H1 (cell line): Measurements from ENCODE around the gene GAS2L1. TPM values are rescaled to one million over a fixed set of nuclear protein-coding genes. Genes with fewer than 3 reads are reported as not detected.

Source experiments
- CTCF ChIA-PET: fragments of 300-600 bp; sonication (Branson Sonifier 250); formaldehyde crosslinking; loops from one replicate; lab custom pipeline; 2021; ENCODE audit not compliant: partially characterized antibody; lab: Charles Lee
- POLR2A ChIA-PET: fragments of 300-600 bp; sonication (Branson Sonifier 250); formaldehyde crosslinking; loops from one replicate; lab custom pipeline; 2021; ENCODE audit warnings: inconsistent platforms; ENCODE audit not compliant: partially characterized antibody; lab: Charles Lee
- DNase-seq, 2 experiments: peaks; one replicate each; pipeline versions ENCODE4 v3.0.0 to v3.0.0-alpha.2; 2010 to 2022; ENCODE audit warnings: low spot score in 2 of 2, low read depth in 1 of 2, mixed read lengths in 1 of 2
- FAIRE-seq: peaks from 2 replicates; lab custom pipeline; 2011; peaks lifted over from hg19 to GRCh38; lab: Jason Lieb, UNC
- H2AFZ ChIP-seq: 2 replicates; pipeline ENCODE4 v1.8.1; 2012; ENCODE audit warnings: low read length, inconsistent platforms
- H2AK5ac ChIP-seq: 2 replicates; pipeline ENCODE4 v1.6.1; 2013; ENCODE audit warnings: low read depth, low read length
- H2BK120ac ChIP-seq: replicated peaks from 2 replicates; pipeline ENCODE3; 2013; ENCODE audit warnings: low read depth, low read length, inconsistent platforms
- H2BK12ac ChIP-seq: 2 replicates; pipeline ENCODE4 v1.6.1; 2013; ENCODE audit warnings: low read depth, low read length
- H2BK15ac ChIP-seq: 2 replicates; pipeline ENCODE4 v1.6.1; 2013; ENCODE audit warnings: low read length
- H2BK20ac ChIP-seq: 2 replicates; pipeline ENCODE4 v1.6.1; 2013; ENCODE audit warnings: low read length
- H2BK5ac ChIP-seq: 2 replicates; pipeline ENCODE4 v1.6.1; 2013; ENCODE audit warnings: low read depth, low read length
- H3K14ac ChIP-seq: 2 replicates; pipeline ENCODE4 v1.6.1; 2013; ENCODE audit warnings: inconsistent platforms; ENCODE audit not compliant: insufficient read length
- H3K18ac ChIP-seq: 2 replicates; pipeline ENCODE4 v1.6.1; 2013; ENCODE audit warnings: low read length; ENCODE audit errors: extremely low read depth
- H3K23ac ChIP-seq: 2 replicates; pipeline ENCODE4 v1.6.1; 2013; ENCODE audit warnings: inconsistent platforms; ENCODE audit not compliant: insufficient read length
- H3K23me2 ChIP-seq: 2 replicates; pipeline ENCODE4 v1.6.1; 2013; ENCODE audit warnings: low read depth, low read length
- H3K27ac ChIP-seq: 2 replicates; pipeline ENCODE4 v1.6.1; 2011; ENCODE audit warnings: low read depth, low read length, inconsistent platforms
- H3K27me3 ChIP-seq, 4 experiments: replicated peaks in 1 of 4; 1 replicate in 1 of 4; 2 replicates in 3 of 4; pipeline versions ENCODE4 v1.6.1 to v1.8.1; 2011 to 2013; ENCODE audit warnings: low read length in 3 of 4, mild to moderate bottlenecking in 3 of 4, inconsistent platforms in 2 of 4, mixed read lengths in 2 of 4, moderate library complexity in 1 of 4; ENCODE audit not compliant: control insufficient read depth in 3 of 4, insufficient read depth in 3 of 4; ENCODE audit errors: extremely low read depth in 1 of 4
- H3K36me3 ChIP-seq, 4 experiments: 2 replicates each; pipeline versions ENCODE4 v1.6.1 to v1.8.1; 2011 to 2013; ENCODE audit warnings: mild to moderate bottlenecking in 4 of 4, low read length in 3 of 4, moderate library complexity in 2 of 4, control low read depth in 1 of 4, inconsistent platforms in 1 of 4; ENCODE audit not compliant: insufficient read depth in 4 of 4, control insufficient read depth in 2 of 4
- H3K4ac ChIP-seq: replicated peaks from 2 replicates; pipeline ENCODE3; 2013; ENCODE audit warnings: low read length, low read depth, mixed read lengths, inconsistent platforms; ENCODE audit not compliant: insufficient read length
- H3K4me1 ChIP-seq, 4 experiments: replicated peaks in 1 of 4; 1 replicate in 1 of 4; 2 replicates in 3 of 4; pipeline versions ENCODE4 v1.6.1 to v1.8.1; 2011 to 2013; ENCODE audit warnings: low read length in 3 of 4, inconsistent platforms in 2 of 4, mixed read lengths in 1 of 4; ENCODE audit not compliant: insufficient read depth in 4 of 4, control insufficient read depth in 3 of 4
- H3K4me2 ChIP-seq, 2 experiments: 2 replicates each; pipeline versions ENCODE4 v1.6.1 to v1.8.1; 2011 to 2013; ENCODE audit warnings: low read depth in 2 of 2, low read length in 2 of 2, control low read depth in 1 of 2, inconsistent platforms in 1 of 2, mild to moderate bottlenecking in 1 of 2; ENCODE audit not compliant: insufficient read depth in 1 of 2
- H3K4me3 ChIP-seq, 4 experiments: fragments of 200-600, 300-600 bp in 1 of 4; sonication (generic), shearing (Covaris generic), sonication (Bioruptor Twin) in 1 of 4; 2 replicates each; pipeline versions ENCODE4 v1.5.1 to v1.8.1; 2011 to 2016; ENCODE audit warnings: low read length in 4 of 4, low read depth in 3 of 4, control low read depth in 2 of 4, inconsistent platforms in 2 of 4, mild to moderate bottlenecking in 2 of 4, mixed read lengths in 1 of 4, moderate library complexity in 1 of 4; ENCODE audit not compliant: insufficient read depth in 2 of 4; ENCODE audit errors: extremely low read depth in 1 of 4
- H3K56ac ChIP-seq: replicated peaks from 2 replicates; pipeline ENCODE3; 2013; ENCODE audit warnings: low read depth, mild to moderate bottlenecking, mixed read lengths, low read length, inconsistent platforms; ENCODE audit not compliant: insufficient read length
- H3K79me1 ChIP-seq: 2 replicates; pipeline ENCODE4 v1.6.1; 2013; ENCODE audit warnings: low read depth, low read length, control low read depth
- H3K79me2 ChIP-seq, 2 experiments: 2 replicates each; pipeline versions ENCODE4 v1.6.1 to v1.8.1; 2012 to 2013; ENCODE audit warnings: low read length in 2 of 2, mild to moderate bottlenecking in 2 of 2, inconsistent platforms in 1 of 2; ENCODE audit not compliant: insufficient read depth in 2 of 2, control insufficient read depth in 1 of 2
- H3K9ac ChIP-seq, 4 experiments: replicated peaks in 1 of 4; 1 replicate in 1 of 4; 2 replicates in 3 of 4; pipeline versions ENCODE4 v1.6.1 to v1.8.1; 2011 to 2013; ENCODE audit warnings: low read depth in 3 of 4, low read length in 3 of 4, control low read depth in 2 of 4, mild to moderate bottlenecking in 2 of 4, moderate library complexity in 2 of 4, inconsistent platforms in 1 of 4; ENCODE audit errors: extremely low read depth in 1 of 4
- H3K9me3 ChIP-seq, 2 experiments: 2 replicates each; pipeline versions ENCODE4 v1.6.1 to v1.8.1; 2012 to 2013; ENCODE audit warnings: mild to moderate bottlenecking in 2 of 2, moderate library complexity in 2 of 2, control low read depth in 1 of 2, inconsistent platforms in 1 of 2, low read depth in 1 of 2, low read length in 1 of 2, mixed read lengths in 1 of 2; ENCODE audit not compliant: insufficient read depth in 2 of 2
- H4K20me1 ChIP-seq, 2 experiments: replicated peaks in 1 of 2; 2 replicates each; pipeline versions ENCODE3 to v1.8.1; 2011 to 2013; ENCODE audit warnings: inconsistent platforms in 2 of 2, low read length in 2 of 2, mild to moderate bottlenecking in 1 of 2; ENCODE audit not compliant: insufficient read depth in 2 of 2, control insufficient read depth in 1 of 2
- H4K5ac ChIP-seq: 2 replicates; pipeline ENCODE4 v1.6.1; 2013; ENCODE audit warnings: low read length, low read depth, mixed read lengths, inconsistent platforms; ENCODE audit not compliant: insufficient read length
- H4K8ac ChIP-seq: 2 replicates; pipeline ENCODE4 v1.8.0; 2013; ENCODE audit warnings: mild to moderate bottlenecking, moderate library complexity, low read length, inconsistent platforms; ENCODE audit not compliant: insufficient read depth; ENCODE audit errors: extremely low read depth
- H4K91ac ChIP-seq: replicated peaks from 2 replicates; pipeline ENCODE3; 2013; ENCODE audit warnings: low read length, mixed read lengths, inconsistent platforms; ENCODE audit not compliant: insufficient read length
- KDM1A ChIP-seq: fragments of 200-600, 300-600 bp; sonication (generic); IDR thresholded peaks from 2 replicates; pipeline ENCODE4 v1.7.1; 2016; ENCODE audit warnings: mild to moderate bottlenecking, low read length, borderline replicate concordance
- KDM4A ChIP-seq: IDR thresholded peaks from one replicate; pipeline ENCODE4 v1.7.1; 2012; ENCODE audit warnings: low read depth, mild to moderate bottlenecking, moderate library complexity, low read length, inconsistent platforms; ENCODE audit not compliant: severe bottlenecking
- MAX ChIP-seq: IDR thresholded peaks from 2 replicates; pipeline ENCODE4 v1.6.1; 2012; ENCODE audit warnings: inconsistent platforms
- NRF1 ChIP-seq: IDR thresholded peaks from 2 replicates; pipeline ENCODE4 v1.6.1; 2011; ENCODE audit warnings: mild to moderate bottlenecking, low read depth, low read length, improper control_type of control experiment
- POLR2A ChIP-seq, 2 experiments: IDR thresholded peaks; 1 replicate in 1 of 2; 2 replicates in 1 of 2; pipeline ENCODE4 v1.6.1; 2011; ENCODE audit warnings: low read depth in 2 of 2, low read length in 2 of 2, mild to moderate bottlenecking in 2 of 2; ENCODE audit errors: control extremely low read depth in 1 of 2
- RAD21 ChIP-seq, 2 experiments: IDR thresholded peaks in 1 of 2; conservative IDR thresholded peaks in 1 of 2; 2 replicates each; pipeline ENCODE4 v1.6.1; 2011; ENCODE audit warnings: low read depth in 2 of 2, low read length in 2 of 2, improper control_type of control experiment in 1 of 2, inconsistent platforms in 1 of 2, mild to moderate bottlenecking in 1 of 2, moderate library complexity in 1 of 2
- RBBP5 ChIP-seq: IDR thresholded peaks from 2 replicates; pipeline ENCODE4 v1.7.1; 2012; ENCODE audit warnings: low read depth, mild to moderate bottlenecking, inconsistent platforms, low read length, moderate library complexity, borderline replicate concordance
- RNF2 ChIP-seq: fragments of 200-900, 300-1000 bp; sonication (generic); IDR thresholded peaks from 2 replicates; pipeline ENCODE4 v1.7.1; 2016; ENCODE audit warnings: borderline replicate concordance, low read depth, mild to moderate bottlenecking, antibody characterized with exemption, low read length; ENCODE audit not compliant: poor library complexity, severe bottlenecking; ENCODE audit errors: missing control alignments
- SIRT6 ChIP-seq: IDR thresholded peaks from one replicate; pipeline ENCODE4 v1.7.1; 2012; ENCODE audit warnings: low read length, inconsistent platforms
- SP2 ChIP-seq: IDR thresholded peaks from 2 replicates; pipeline ENCODE4 v1.6.1; 2012; ENCODE audit warnings: mild to moderate bottlenecking, low read length, inconsistent platforms
- SRF ChIP-seq: IDR thresholded peaks from 2 replicates; pipeline ENCODE4 v1.6.1; 2011; ENCODE audit warnings: mild to moderate bottlenecking, low read depth, low read length, moderate library complexity
- WGBS, 2 experiments: shearing (Covaris generic) in 1 of 2; methylation state at CpG; one replicate each; pipeline versions ENCODE4 v1.1.6 to v1.1.7; 2013 to 2015; ENCODE audit warnings: low lambda C conversion rate in 2 of 2, mixed read lengths in 2 of 2, inconsistent platforms in 1 of 2, low coverage in 1 of 2, missing lambda C conversion rate in 1 of 2; ENCODE audit not compliant: insufficient replicate concordance in 2 of 2, insufficient coverage in 1 of 2, insufficient read length in 1 of 2; ENCODE audit errors: extremely low coverage in 1 of 2, missing lambda C conversion rate in 1 of 2; 5-methylcytosine and 5-hydroxymethylcytosine counted together
- polyA plus RNA-seq, 7 experiments: library from polyadenylated mRNA; depleted of rRNA in 3 of 7; stranded (reverse) in 5 of 7; unstranded in 2 of 7; fragments of >200 nt in 5 of 7; fragments of 200-250 nt in 2 of 7; gene quantifications; 1 replicate in 5 of 7; 2 replicates in 1 of 7; 4 replicates in 1 of 7; pipeline versions ENCODE4 v1.2.1 to v1.2.3, GENCODE V29; 2011 to 2013; ENCODE audit warnings: missing spikeins in 2 of 7, mixed read lengths in 2 of 7
- total RNA-seq: library from RNA; stranded (reverse); fragmentation: NEBNext Ultra II Directional; extraction: Animal tissue kit (Norgen Biotek cat#: 25700); gene quantifications from 2 replicates; pipeline ENCODE4 v1.2.1, GENCODE V29; 2021
- TF ChIP-seq, protein P1 (sequence below): IDR thresholded peaks from 2 replicates; pipeline ENCODE4 v1.6.1; 2011; ENCODE audit warnings: low read depth, mild to moderate bottlenecking, low read length; ENCODE audit not compliant: insufficient read depth

Gene GAS2L1
- total and polyA plus RNA-seq, 2 of the 8 experiments (the other 6 are each of a cell fraction or from before 2014, with no cell fraction given) = 3.6 to 10.1 TPM

DNA sequence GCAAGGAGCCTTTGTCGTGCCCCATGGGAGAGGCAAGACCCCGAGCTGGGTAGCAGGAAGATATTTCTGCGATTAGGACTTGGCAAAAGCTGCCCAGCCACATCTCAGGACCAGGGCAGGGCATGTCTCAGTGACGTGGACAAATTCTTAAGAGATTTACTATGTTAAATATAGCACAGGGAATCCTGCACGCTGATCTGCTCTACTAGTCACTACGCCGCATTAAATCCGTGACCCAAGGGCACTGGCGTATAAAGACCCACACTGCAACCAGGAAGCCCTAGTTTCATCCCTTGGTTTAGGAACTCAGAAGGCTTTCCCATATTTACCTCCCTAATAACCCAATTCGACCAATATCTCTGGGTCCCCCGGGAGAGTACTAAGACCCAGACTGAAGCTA lies 46.8 kb downstream of the GAS2L1 start:
- Histone ChIP-seq H3K56ac (no peak overlapping the region), H4K91ac (no peak overlapping the region), H4K8ac (no peak overlapping the region), H2BK12ac (no peak overlapping the region), H3K4me3 (no peak overlapping the region), H4K20me1 (peaks cover 3 to 5% of the 10 kb centered on the region in 2 experiments), H3K23me2 (no peaks in the 10 kb centered on the region), H2AK5ac (no peak overlapping the region), H3K9ac (no peak overlapping the region), H2BK20ac (no peak overlapping the region), H2BK5ac (no peak overlapping the region), H3K36me3 (peaks cover 23 to 44% (median 33%) of the 10 kb centered on the region in 4 experiments), H3K4me2 (no peak overlapping the region), H3K4me1 (no peaks in the 10 kb centered on the region), H3K79me2 (no peaks in the 10 kb centered on the region), H3K14ac (no peak overlapping the region), H2BK15ac (no peak overlapping the region), H3K4ac (no peak overlapping the region), H3K23ac (no peak overlapping the region), H2BK120ac (no peak overlapping the region), H3K27me3 (no peaks in the 10 kb centered on the region), H3K27ac (no peak overlapping the region), H2AFZ (no peak overlapping the region), H3K9me3 (no peaks in the 10 kb centered on the region), H3K18ac (no peak overlapping the region), H3K79me1 (no peaks in the 10 kb centered on the region; the same call in 1 of the 2 replicates), H4K5ac (no peak overlapping the region)
- FAIRE-seq (no peak), DNase-seq (no peak)
- WGBS, 2 experiments = 93% methylated on average over 11 of the region's 11 CpGs; no CpG with 5 or more reads in 1 of the 2 experiments
- ChIA-PET POLR2A (interaction anchor here (0.9 kb wide), 1 partner anchor 11 kb away, joined by 3 read pairs; no protein-coding TSS in a partner anchor), CTCF (interaction anchor here (1.1 to 1.2 kb wide), 2 partner anchors 13 to 23 kb away, joined by 4 to 5 read pairs; no protein-coding TSS in a partner anchor)
- no peak for TF ChIP-seq RAD21 (IDR thresholded peaks at IDR 0.05 in 1 of 2, conservative IDR thresholded peaks at IDR 0.05 in 1 of 2; ENCODE audit: low read depth in 2 of 2, low read length in 2 of 2)
- no peak for TF ChIP-seq POLR2A (IDR thresholded peaks at IDR 0.05; ENCODE audit: control extremely low read depth in 1 of 2, low read depth in 2 of 2, low read length in 2 of 2)
- no peak for TF ChIP-seq MAX
- no peak for TF ChIP-seq NRF1
- TF ChIP-seq KDM4A = no peak
- TF ChIP-seq SP2 = no peak
- TF ChIP-seq KDM1A = no peak
- TF ChIP-seq RNF2 = no peak
- TF ChIP-seq SIRT6 = no peak
- TF ChIP-seq RBBP5 = no peak
- TF ChIP-seq SRF = no peak
- TF ChIP-seq, protein P1, sequence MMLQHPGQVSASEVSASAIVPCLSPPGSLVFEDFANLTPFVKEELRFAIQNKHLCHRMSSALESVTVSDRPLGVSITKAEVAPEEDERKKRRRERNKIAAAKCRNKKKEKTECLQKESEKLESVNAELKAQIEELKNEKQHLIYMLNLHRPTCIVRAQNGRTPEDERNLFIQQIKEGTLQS = no peak
